Cardiac fibroblast (primary cell): ENCODE results near the gene ATP13A4.

ENCODE experiments used
- DNase-seq, 2 donors: peaks; one replicate each; pipeline versions ENCODE4 v3.0.0 to v3.0.0-alpha.2; 2010; ENCODE audit warnings: low read depth in 2 of 2
- H3K4me3 ChIP-seq, 2 donors: replicated peaks in 1 of 2; 1 replicate in 1 of 2; 2 replicates in 1 of 2; pipeline ENCODE4 v1.5.1; 2011; ENCODE audit warnings: low read depth in 2 of 2, low read length in 2 of 2, mild to moderate bottlenecking in 2 of 2, moderate library complexity in 1 of 2
- TF ChIP-seq, protein P1 (sequence below): IDR thresholded peaks from one replicate; pipeline ENCODE4 v1.5.1; 2011; ENCODE audit warnings: low read depth, mild to moderate bottlenecking, low read length, inconsistent platforms

ATP13A4 gene

DNA sequence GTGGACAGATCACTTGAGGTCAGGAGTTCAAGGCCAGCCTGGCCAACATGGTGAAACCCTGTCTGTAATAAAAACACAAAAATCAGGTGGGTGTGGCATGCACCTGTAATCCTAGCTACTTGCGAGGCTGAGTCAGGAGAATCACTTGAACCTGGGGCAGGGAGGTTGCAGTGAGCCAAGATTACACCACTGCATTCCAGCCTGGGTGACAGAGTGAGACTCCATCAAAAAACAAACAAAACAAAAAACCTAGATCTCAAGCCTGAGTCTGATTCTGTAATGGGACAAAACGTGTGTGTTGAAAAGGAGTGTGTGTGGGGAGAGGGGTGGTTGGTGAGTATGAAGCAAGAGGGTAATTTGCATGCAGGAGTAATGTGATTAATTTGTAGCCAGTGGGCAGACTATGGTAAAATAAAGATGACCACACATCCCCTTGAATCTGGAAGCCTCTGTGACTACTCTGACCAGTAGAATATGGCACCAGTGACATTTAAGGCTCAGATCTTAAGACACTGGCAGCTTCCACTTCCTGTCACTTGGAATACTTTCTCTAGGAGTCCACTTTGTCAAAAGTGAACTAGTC is 19.9 kb upstream of the ATP13A4 start:
- no peak overlapping the region for H3K4me3 ChIP-seq
- TF ChIP-seq, protein P1, sequence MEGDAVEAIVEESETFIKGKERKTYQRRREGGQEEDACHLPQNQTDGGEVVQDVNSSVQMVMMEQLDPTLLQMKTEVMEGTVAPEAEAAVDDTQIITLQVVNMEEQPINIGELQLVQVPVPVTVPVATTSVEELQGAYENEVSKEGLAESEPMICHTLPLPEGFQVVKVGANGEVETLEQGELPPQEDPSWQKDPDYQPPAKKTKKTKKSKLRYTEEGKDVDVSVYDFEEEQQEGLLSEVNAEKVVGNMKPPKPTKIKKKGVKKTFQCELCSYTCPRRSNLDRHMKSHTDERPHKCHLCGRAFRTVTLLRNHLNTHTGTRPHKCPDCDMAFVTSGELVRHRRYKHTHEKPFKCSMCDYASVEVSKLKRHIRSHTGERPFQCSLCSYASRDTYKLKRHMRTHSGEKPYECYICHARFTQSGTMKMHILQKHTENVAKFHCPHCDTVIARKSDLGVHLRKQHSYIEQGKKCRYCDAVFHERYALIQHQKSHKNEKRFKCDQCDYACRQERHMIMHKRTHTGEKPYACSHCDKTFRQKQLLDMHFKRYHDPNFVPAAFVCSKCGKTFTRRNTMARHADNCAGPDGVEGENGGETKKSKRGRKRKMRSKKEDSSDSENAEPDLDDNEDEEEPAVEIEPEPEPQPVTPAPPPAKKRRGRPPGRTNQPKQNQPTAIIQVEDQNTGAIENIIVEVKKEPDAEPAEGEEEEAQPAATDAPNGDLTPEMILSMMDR: no peak
- no peak for DNase-seq

- H3K4me3 ChIP-seq: no peak overlapping the region
- DNase-seq: no peak
- TF ChIP-seq, protein P1: no peak
Observed at GRCh38 chr3:193573403-193574191, 18.9 kb upstream of the ATP13A4 start.

DNA sequence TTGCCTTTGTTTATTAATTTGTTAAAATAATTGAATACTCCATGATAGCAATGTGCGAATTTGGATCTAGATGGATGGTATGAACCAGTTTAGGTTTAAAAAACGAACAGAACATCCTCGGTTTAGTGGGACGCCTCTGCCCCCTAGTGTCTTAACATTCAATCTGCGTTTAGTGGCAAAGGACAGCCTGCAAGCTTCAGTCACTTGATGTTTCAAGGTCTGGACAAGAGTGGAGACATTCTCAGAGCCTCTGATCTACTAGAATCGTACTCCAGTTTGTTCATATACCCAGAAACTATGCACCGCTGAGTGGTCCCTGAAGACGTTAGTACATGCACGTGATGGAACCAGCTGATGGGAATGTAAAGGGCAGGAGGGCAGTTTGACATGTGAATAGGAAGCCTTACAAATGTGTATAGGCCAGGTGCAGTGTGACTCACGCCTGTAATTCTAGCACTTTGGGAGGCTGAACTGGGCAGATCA is 17.8 kb upstream of the ATP13A4 start:
- TF ChIP-seq, protein P1: peak; percentile 74
- no peak overlapping the region for H3K4me3 ChIP-seq
- peak; percentile 77 to 78 for DNase-seq

- H3K4me3 ChIP-seq: no peak overlapping the region
- DNase-seq: no peak
- TF ChIP-seq, protein P1: no peak
Observed at GRCh38 chr3:193569119-193569518, 14.4 kb upstream of the ATP13A4 start.

- TF ChIP-seq, protein P1: peak; percentile 12
- no peak overlapping the region for H3K4me3 ChIP-seq
- DNase-seq: peak in 1 of 2 donors; percentile 5
Observed at GRCh38 chr3:193564012-193564411, 9.3 kb upstream of the ATP13A4 start.

GRCh38 chr3:193563426-193563825 is 8.7 kb upstream of the ATP13A4 start:
- TF ChIP-seq, protein P1: no peak
- no peak overlapping the region for H3K4me3 ChIP-seq
- no peak for DNase-seq
